Heart right ventricle (tissue), 16 donors: Measurements from ENCODE around the gene ACTL7A. TPM values are rescaled to one million over a fixed set of nuclear protein-coding genes. Genes with fewer than 3 reads are reported as not detected.

Experiments used
- ATAC-seq, 8 donors: fragments of 200-7000 bp; cut with Tn5 transposase; one replicate each; pipeline ENCODE4 v1.9.1; 2020; ENCODE audit warnings: mild to moderate bottlenecking in 8 of 8, moderate library complexity in 8 of 8, moderate number of reproducible peaks in 1 of 8
- DNase-seq, 2 donors: peaks; one replicate each; pipeline ENCODE4 v3.0.0-alpha.2; 2020
- H3K27ac ChIP-seq, 10 donors: fragments of 200-600 bp; sonication (generic) in 2 of 10; one replicate each; pipeline versions ENCODE4 v1.5.0 to v1.8.0; 2020 to 2022; ENCODE audit warnings: mild to moderate bottlenecking in 3 of 10
- H3K27me3 ChIP-seq, 7 donors: fragments of 200-600 bp; one replicate each; pipeline ENCODE4 v1.8.0; 2021 to 2022; ENCODE audit warnings: mild to moderate bottlenecking in 2 of 7
- H3K36me3 ChIP-seq, 9 donors: fragments of 200-600 bp; sonication (generic) in 1 of 9; one replicate each; pipeline versions ENCODE4 v1.5.0 to v1.8.0; 2020 to 2022; ENCODE audit warnings: mild to moderate bottlenecking in 2 of 9
- H3K4me1 ChIP-seq, 9 donors: fragments of 200-600 bp; sonication (generic) in 1 of 9; one replicate each; pipeline versions ENCODE4 v1.5.0 to v1.8.0; 2020 to 2022; ENCODE audit warnings: mild to moderate bottlenecking in 4 of 9
- H3K4me3 ChIP-seq, 10 donors: fragments of 200-600 bp; sonication (generic) in 2 of 10; one replicate each; pipeline versions ENCODE4 v1.5.0 to v1.8.0; 2020 to 2022; ENCODE audit warnings: mild to moderate bottlenecking in 7 of 10, moderate library complexity in 2 of 10
- H3K9me3 ChIP-seq, 11 donors: fragments of 200-600 bp in 10 of 11; sonication (generic) in 2 of 11; one replicate each; pipeline versions ENCODE4 v1.5.0 to v1.8.0; 2013 to 2022; ENCODE audit warnings: mild to moderate bottlenecking in 2 of 11, control low read depth in 1 of 11, moderate library complexity in 1 of 11
- CTCF ChIP-seq, 9 donors: fragments of 200-600 bp; sonication (generic) in 2 of 9; IDR thresholded peaks; one replicate each; pipeline versions ENCODE4 v1.5.0 to v1.8.0; 2021 to 2022; ENCODE audit warnings: antibody characterized with exemption in 9 of 9, mild to moderate bottlenecking in 5 of 9, moderate library complexity in 1 of 9
- WGBS, 2 donors: extraction: QIAGEN DNeasy Blood & Tissue Kit; methylation state at CpG; one replicate each; pipeline ENCODE4 v1.1.7; 2013; ENCODE audit warnings: inconsistent platforms in 1 of 2; 5-methylcytosine and 5-hydroxymethylcytosine counted together
- intact Hi-C, 10 donors: fragments of 100-400 bp; cut with DNase I; formaldehyde crosslinking; loops; one replicate each; pipeline versions ENCODE4 v1.11.1 to v1.14.2; 2022
- polyA plus RNA-seq, 2 donors: library from polyadenylated mRNA; stranded (reverse); fragments of 200-250 nt; gene quantifications; one replicate each; pipeline ENCODE4 v1.2.3, GENCODE V29; 2013
- total RNA-seq, 10 donors: library from RNA; stranded (reverse); fragmentation: NEBNext Ultra II Directional in 3 of 10; extraction: Animal tissue kit (Norgen Biotek cat#: 25700) in 3 of 10; gene quantifications; one replicate each; pipeline versions ENCODE4 v1.2.1 to v1.2.4, GENCODE V29; 2021 to 2023
- donor health status: Arrhythmogenic right ventricular cardiomyopathy.
- donor health status: ischemic (EF 13 %, LVEDD 7.1; RV severe dilation, severe dysfunction).
- donor health status: healthy with polysubstance abuse.
- donor health status: DM: no; HTN: yes; CAD: no.
- donor health status: DM: no; HTN: no; CAD: no.
- donor health status: ischemic (EF 25% LVEDD 6.9; RV normal size, moderate dysfunction).
- donor health status: ischemic (EF 25% LVEDD 5.7; RV mildly dilated, moderate dysfunction).
- donor health status: healthy.
- donor health status: DM: yes; HTN: yes; CAD: no.
- donor health status: Ischemic cardiomyopathy.
- donor health status: ischemic (EF 35%, LVEDD 5.7; RV mildly dilated, moderate dysfunction).
- donor health status: nonischemic (EF 11% LVEDD 7.7; RV severe dilation, severe dysfunction).
- donor health status: DM: yes; HTN: yes; CAD: no.
- donor health status: PGD.
- donor health status: ischemic (EF 29% LVEDD 5.4; RV normal size, mild dysfunction).
- donor health status: nonischemic (EF 23%, LVEDD 6.1; RV moderate dilation, normal function).

The ACTL7A gene
- total and polyA plus RNA-seq, 12 donors = not detected

GRCh38 chr9:108900176-108900575, 38.1 kb downstream of the ACTL7A start:
- H3K27me3 ChIP-seq = no peaks in the 10 kb centered on the region
- 94 to 97% methylated on average over 5 of the region's 5 CpGs for WGBS, 2 donors
- no peak overlapping the region for H3K4me3 ChIP-seq
- TF ChIP-seq CTCF (IDR thresholded peaks at IDR 0.05) = no peak
- H3K9me3 ChIP-seq = no peaks in the 10 kb centered on the region
- H3K4me1 ChIP-seq = no peaks in the 10 kb centered on the region
- intact Hi-C loops = no loop called here
- DNase-seq = no peak
- H3K27ac ChIP-seq = no peak overlapping the region
- no peak for ATAC-seq
- H3K36me3 ChIP-seq = peaks cover 0 to 100% (median 67%) of the 10 kb centered on the region in 9 donors

GRCh38 chr9:108903420-108904103, 41.5 kb downstream of the ACTL7A start:
- intact Hi-C loops = no loop called here
- DNase-seq (no peak), ATAC-seq (no peak)
- 85 to 89% methylated on average over 2 of the region's 2 CpGs for WGBS, 2 donors
- H3K4me3 ChIP-seq = no peak overlapping the region
- no peak for TF ChIP-seq CTCF (IDR thresholded peaks at IDR 0.05)
- no peaks in the 10 kb centered on the region for H3K9me3 ChIP-seq
- no peak overlapping the region for H3K27ac ChIP-seq
- peaks cover 0 to 100% (median 69%) of the 10 kb centered on the region in 9 donors for H3K36me3 ChIP-seq
- no peaks in the 10 kb centered on the region for H3K4me1 ChIP-seq
- H3K27me3 ChIP-seq = no peaks in the 10 kb centered on the region

GRCh38 chr9:108904161-108904560, 42.1 kb downstream of the ACTL7A start:
- H3K4me1 ChIP-seq = no peaks in the 10 kb centered on the region
- H3K27me3 ChIP-seq = no peaks in the 10 kb centered on the region
- 94 to 99% methylated on average over 3 of the region's 3 CpGs for WGBS, 2 donors
- peaks cover 0 to 100% (median 70%) of the 10 kb centered on the region in 9 donors for H3K36me3 ChIP-seq
- ATAC-seq (no peak), DNase-seq (no peak)
- intact Hi-C loops = no loop called here
- no peak for TF ChIP-seq CTCF (IDR thresholded peaks at IDR 0.05)
- H3K4me3 ChIP-seq = no peak overlapping the region
- no peaks in the 10 kb centered on the region for H3K9me3 ChIP-seq
- no peak overlapping the region for H3K27ac ChIP-seq

- H3K4me3 ChIP-seq = no peak overlapping the region
- H3K36me3 ChIP-seq = peaks cover 0 to 100% (median 76%) of the 10 kb centered on the region in 9 donors
- H3K27me3 ChIP-seq = no peaks in the 10 kb centered on the region
- no peaks in the 10 kb centered on the region for H3K9me3 ChIP-seq
- 90 to 94% methylated on average over 2 of the region's 2 CpGs for WGBS, 2 donors
- no peak overlapping the region for H3K27ac ChIP-seq
- no peak for TF ChIP-seq CTCF (IDR thresholded peaks at IDR 0.05)
- DNase-seq (no peak), ATAC-seq (no peak)
- no peaks in the 10 kb centered on the region for H3K4me1 ChIP-seq
- intact Hi-C loops = no loop called here
Observed at GRCh38 chr9:108905494-108905893, 43.4 kb downstream of the ACTL7A start.
